HG03139 (cell line): ENCODE results near the gene FOXC2.

Source experiments
- ATAC-seq: cut with Tn5 transposase; IDR thresholded peaks from one replicate; pipeline ENCODE4 v1.9.1; 2021; ENCODE audit not compliant: unreplicated experiment

FOXC2 gene

GRCh38 chr16:86566601-86566965 lies at the start of gene FOXC2:
FOXC2 (plus strand) TSS chr16:86566829; CDS start chr16:86567336, 507 bp downstream.
- ATAC-seq: no peak

- ATAC-seq: no peak
Observed at GRCh38 chr16:86517033-86517432, 49.6 kb upstream of the FOXC2 start.

GRCh38 chr16:86517652-86518258 lies 48.9 kb upstream of the FOXC2 start:
- no peak for ATAC-seq

- no peak for ATAC-seq
Observed at GRCh38 chr16:86519007-86519648, 47.5 kb upstream of the FOXC2 start.

GRCh38 chr16:86519649-86520316 lies 46.8 kb upstream of the FOXC2 start:
- ATAC-seq: no peak

- ATAC-seq: no peak
Observed at GRCh38 chr16:86520317-86521210, 46.1 kb upstream of the FOXC2 start.

GRCh38 chr16:86521236-86522197 lies 45.1 kb upstream of the FOXC2 start:
- ATAC-seq: no peak

GRCh38 chr16:86522634-86523033 lies 44.0 kb upstream of the FOXC2 start:
- ATAC-seq: no peak

GRCh38 chr16:86523166-86523740 lies 43.4 kb upstream of the FOXC2 start:
- ATAC-seq: no peak

- no peak for ATAC-seq
Observed at GRCh38 chr16:86524029-86524428, 42.6 kb upstream of the FOXC2 start.

GRCh38 chr16:86525696-86526095 lies 40.9 kb upstream of the FOXC2 start:
- ATAC-seq: no peak

- no peak for ATAC-seq
Observed at GRCh38 chr16:86527366-86527765, 39.3 kb upstream of the FOXC2 start.

- no peak for ATAC-seq
Observed at GRCh38 chr16:86528061-86528929, 38.3 kb upstream of the FOXC2 start.

- no peak for ATAC-seq
Observed at GRCh38 chr16:86529160-86529559, 37.5 kb upstream of the FOXC2 start.

- no peak for ATAC-seq
Observed at GRCh38 chr16:86530251-86531190, 36.1 kb upstream of the FOXC2 start.

- no peak for ATAC-seq
Observed at GRCh38 chr16:86531191-86531545, 35.5 kb upstream of the FOXC2 start.

GRCh38 chr16:86531641-86532525 lies 34.7 kb upstream of the FOXC2 start:
- ATAC-seq: no peak
